NK-92 (cell line): ENCODE measurements around the gene NOS3.
"Not testable (repeated sequence)": the region's sequence is repeated elsewhere in the genome, so short reads cannot be mapped to it uniquely, and the experiment has no call there.

Experiments used
- DNase-seq: peaks from one replicate; lab custom pipeline; 2025; ENCODE audit not compliant: unreplicated experiment; lab: John Stamatoyannopoulos, UW

Gene NOS3

GRCh38 chr7:151015967-151016366, 25.1 kb downstream of the NOS3 start:
- DNase-seq, result no peak

GRCh38 chr7:151016505-151016904, 25.7 kb downstream of the NOS3 start:
- DNase-seq, result no peak

GRCh38 chr7:151016942-151017341, 26.1 kb downstream of the NOS3 start:
- DNase-seq, result no peak

DNA sequence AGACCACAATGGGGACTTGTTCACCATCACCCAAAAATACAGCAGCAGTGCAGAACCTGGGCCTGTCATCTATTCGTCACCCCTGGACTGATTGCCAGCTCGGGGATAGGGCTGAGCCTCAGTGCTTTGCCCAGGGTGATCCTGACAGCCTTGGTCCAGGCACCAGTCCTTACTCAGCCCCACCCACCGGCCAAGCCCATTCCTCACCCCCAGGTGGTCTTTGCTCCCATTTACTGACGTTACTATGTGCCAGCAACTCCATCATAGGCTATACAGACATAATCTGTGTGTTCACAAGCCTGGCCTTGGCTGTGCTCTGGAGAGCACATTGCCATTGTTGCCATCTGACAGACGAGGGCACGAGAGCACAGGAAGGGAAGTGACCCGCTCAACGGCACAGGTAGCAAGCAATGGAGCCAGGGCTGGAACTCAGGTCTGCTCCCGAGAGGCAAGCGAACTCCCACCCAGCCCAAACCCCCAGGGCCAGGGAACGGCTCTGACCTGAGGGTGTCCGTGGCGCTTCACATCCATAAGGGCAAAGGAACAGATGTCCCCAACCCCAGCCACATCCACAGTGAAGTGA, 26.6 kb downstream of the NOS3 start:
- DNase-seq, result no peak

GRCh38 chr7:151017953-151018420, 27.2 kb downstream of the NOS3 start:
- DNase-seq, result no peak

- DNase-seq, result no peak
Measured at GRCh38 chr7:151018421-151019129, 27.8 kb downstream of the NOS3 start.

DNA sequence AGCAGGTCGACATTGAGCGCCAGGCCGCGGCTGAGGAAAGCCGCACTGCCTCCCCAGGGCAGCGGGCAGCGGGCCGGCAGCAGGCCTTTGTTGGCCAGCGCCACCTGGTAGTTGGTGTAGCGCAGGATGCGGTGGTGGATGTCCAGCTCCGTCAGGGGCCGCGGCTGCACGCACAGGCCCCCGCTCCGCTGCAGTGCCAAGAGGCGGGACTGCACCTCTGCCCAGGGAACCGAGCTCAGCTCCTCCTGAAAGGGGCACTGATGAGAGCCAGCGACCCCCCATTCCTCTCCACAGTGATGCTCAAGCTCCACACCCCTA, 28.3 kb downstream of the NOS3 start:
- DNase-seq, result no peak

DNA sequence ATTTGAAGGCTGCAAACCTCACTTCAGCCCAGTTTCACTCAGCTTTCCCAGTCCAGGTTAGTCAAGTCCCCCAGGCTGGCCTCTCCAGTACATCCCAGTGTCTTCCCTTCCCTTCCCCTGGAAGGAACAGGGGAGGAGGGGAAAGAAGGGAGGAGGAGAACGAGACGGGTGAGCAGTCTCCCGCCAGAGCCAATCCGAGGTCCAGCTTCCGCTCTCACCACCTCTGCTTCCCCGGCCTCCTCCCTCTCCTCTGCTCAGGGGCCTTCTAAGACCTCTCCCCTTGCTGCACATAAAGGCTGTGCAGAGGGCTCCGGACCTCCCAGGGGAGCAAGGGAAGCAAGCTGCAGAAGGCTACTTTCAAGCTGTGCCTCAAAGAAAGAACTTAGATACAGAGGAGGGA, 29.4 kb downstream of the NOS3 start:
- no peak for DNase-seq

DNA sequence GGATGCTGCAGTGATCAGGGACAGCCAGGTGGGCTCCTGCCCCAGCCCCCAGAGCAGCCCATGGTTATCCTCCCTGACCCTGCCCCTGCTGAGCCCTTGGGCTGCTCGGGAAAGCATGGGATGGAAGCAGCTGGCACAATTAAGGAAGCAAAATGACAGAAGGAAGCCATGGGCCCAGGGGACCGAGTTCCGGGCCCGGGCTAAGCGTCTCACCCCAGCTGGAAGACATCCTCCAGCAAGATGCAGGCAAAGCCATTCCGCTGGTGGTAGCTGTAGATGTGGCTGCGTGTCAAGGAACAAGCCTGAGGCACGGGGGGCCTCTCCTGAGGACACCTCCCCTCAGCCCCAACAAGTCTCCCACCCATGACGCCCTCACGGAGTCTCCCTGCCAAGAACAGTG, 32.4 kb downstream of the NOS3 start:
- DNase-seq, result no peak

DNA sequence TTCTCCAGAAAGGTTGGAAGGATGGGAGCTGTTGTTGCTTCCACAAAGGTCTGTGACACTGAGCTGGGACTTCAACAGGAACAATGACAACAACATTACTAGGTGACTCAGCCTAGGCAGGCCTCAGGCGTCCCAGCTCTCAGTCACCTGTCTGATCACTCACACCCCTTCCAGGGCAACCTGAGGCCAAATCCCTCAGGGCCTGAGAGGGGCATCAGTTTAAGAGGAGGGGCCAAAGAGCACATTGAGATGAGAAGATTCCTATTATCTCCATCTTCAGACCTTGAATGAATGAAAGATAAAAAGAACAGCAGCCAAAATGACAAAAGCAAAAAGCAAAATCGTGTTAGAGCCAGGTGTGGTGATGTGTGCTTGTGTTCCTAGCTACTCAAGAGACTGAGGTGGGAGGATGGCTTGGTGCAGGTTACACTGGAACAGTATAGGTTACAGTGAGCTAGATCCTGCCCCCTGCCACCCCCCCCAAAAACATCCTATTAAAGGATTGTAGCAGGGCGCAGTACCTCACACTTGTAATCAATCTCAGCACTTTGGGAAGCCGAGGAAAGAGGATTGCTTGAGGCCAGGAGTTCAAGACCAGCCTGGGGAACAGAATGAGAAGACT, 33.7 kb downstream of the NOS3 start, which contains the start of gene ATG9B:
Gene ATG9B (minus strand): TSS at position 60 of the 622 bp plus-strand sequence. CDS start 71 bp downstream, outside the sequence.
- no peak for DNase-seq

GRCh38 chr7:151025924-151026671, 35.3 kb downstream of the NOS3 start:
- no peak for DNase-seq

DNA sequence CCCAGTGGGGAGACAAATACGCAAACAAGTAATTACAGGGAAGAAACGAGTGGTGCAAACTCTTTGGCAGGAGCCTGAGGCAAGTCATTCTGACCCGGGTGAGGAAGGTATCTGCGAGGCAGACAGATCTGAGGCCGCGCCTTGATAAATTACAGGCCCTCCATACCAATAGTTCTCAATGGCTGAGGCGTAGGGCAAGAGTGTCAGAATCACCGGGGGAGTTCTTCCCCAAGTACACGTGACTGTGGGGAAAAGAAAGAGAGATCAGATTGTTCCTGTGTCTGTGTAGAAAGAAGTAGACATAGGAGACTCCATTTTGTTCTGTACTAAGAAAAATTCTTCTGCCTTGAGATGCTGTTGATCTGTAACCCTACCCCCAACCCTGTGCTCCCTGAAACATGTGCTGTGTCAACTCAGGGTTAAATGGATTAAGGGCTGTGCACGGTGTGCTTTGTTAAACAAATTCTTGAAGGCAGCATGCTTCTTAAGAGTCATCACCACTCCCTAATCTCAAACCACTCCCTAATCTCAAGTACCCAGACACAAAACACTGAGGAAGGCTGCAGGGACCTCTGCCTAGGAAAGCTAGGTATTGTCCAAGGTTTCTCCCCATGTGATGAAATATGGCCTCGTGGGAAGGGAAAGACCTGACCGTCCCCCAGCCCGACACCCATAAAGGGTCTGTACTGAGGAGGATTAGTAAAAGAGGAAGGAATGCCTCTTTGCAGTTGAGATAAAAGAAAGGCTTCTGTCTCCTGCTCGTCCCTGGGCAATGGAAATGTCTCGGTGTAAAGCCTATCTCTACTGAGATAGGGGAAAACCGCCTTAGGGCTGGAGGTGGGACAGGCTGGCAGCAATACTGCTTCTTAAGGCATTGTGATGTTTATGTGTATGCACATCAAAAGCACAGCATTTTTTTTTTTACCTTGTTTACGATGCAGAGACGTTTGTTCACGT, 36.2 kb downstream of the NOS3 start:
- not testable (repeated sequence) for DNase-seq

- not testable (repeated sequence) for DNase-seq
Measured at GRCh38 chr7:151027728-151028130, 36.9 kb downstream of the NOS3 start.

DNA sequence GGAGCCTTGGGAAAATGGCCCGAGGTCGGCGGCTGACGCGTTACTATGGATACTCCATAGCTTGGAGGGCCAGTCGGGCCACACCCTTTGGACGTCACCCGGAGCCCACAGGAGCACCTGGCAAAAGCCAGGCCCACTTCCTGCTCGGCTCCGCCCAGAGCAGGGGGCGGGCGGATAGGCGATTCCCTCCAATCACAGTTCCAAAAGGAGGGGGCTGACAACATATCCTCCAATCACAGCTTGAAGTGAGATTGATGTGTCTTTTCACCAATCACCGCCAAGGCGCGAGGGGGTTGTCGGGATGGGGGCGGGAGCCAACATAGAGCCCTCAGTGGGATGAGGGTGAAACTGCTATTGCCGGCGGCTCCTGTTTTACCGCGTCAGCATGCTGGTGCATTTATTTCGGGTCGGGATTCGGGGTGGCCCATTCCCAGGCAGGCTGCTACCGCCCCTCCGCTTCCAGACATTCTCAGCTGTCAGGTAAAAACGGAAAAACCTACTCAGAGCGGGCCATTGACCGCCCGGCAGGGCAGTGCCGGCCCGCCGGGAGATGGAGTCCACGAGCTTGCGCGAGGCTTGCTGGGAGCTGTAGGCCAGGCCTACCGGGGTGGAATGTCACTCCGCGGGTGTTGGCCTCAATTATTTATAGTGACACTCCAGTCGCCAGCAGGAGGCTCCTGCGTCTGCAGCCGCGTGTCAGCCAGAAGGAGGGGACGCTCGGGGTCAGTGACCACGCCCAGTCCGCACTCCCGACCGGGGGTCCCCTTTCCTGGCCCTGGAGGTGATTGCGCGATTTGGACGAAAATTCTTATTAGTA, 37.5 kb downstream of the NOS3 start, which contains the start of gene ABCB8:
Gene ABCB8 (plus strand): TSS at position 320 of the 817 bp plus-strand sequence. CDS start 66 bp downstream, at position 386.
- DNase-seq, result peak; percentile 77

DNA sequence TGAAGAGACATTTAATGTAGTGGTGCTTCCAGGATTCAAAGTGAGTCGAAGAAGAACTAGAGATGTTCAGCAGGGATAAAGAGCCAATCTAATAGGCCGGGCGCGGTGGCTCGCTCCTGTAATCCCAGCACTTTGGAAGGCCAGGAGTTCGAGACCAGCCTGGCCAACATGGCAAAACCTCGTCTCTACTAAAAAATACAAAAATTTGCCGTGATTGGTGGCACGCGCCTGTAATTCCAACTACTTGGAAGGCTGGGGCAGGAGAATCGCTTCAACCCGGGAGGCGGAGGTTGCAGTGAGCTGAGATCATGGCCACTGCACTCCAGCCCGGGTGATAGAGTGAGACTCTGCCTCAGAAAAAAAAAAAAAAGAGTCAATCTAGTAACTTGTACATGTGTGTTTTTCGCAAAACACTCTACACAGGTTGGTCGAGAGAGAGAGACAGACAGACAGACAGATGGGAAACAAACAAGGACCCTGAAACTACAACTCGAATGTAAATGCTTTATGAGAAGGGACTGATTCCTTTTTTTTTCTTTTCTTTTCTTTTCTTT, 38.2 kb downstream of the NOS3 start:
- no peak for DNase-seq

DNA sequence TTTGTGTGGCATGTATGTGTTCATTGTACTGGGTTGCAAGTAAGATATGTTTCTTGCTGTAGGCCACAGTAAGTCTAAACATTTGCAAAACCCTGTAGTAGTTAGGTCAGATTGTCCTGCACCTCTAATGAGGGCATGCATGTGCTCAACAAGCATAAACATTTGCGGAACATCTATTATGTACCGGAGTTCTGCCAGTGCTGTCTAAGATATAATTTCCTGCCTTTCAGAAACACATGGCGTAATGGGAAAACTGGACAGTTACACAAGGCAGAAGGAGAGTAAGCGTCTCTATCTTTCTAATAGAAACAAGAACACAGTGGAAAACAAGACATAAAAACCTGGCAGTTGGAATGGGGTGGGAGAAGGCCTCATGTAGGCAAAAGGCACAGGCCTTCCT, 40.2 kb downstream of the NOS3 start:
- no peak for DNase-seq

DNA sequence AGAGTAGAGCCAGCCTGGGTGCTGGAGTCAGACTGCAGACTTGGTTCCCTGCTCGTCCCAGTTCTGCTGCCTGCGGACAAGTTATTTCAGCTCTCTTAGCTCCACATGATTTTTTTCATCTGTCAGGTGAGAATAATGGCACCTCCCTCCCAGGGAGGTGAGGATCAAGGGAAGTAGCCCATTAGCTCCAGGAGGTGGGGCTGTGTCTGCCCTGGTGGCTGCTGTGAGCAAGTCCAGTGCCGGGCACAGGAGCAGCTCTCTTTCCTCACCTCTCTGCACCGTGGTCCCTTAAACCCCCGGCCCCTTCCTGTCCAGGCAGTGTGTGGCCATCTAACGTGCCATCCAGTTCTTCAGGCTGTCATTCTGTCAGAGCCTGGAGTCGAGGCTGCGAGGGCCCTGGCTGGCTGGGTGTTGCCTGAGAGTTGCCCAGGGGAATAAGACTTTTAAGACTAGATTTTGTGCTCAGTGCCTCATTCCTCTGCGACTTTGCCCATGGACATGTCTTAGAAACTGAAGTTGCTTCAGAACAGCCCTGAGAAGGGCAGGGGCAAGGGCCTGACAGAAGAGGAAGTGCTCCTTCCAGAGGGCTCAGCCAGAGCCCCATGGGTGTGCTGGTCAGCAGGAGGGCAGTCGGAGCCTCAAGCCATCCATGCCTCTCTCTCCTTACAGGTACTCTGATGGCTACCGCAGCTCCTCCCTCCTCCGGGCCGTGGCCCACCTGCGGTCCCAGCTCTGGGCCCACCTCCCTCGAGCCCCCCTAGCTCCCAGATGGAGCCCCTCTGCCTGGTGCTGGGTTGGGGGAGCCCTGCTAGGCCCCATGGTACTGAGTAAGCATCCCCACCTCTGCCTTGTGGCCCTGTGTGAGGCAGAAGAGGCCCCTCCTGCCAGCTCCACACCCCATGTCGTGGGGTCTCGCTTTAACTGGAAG, 42.4 kb downstream of the NOS3 start:
- no peak for DNase-seq

DNA sequence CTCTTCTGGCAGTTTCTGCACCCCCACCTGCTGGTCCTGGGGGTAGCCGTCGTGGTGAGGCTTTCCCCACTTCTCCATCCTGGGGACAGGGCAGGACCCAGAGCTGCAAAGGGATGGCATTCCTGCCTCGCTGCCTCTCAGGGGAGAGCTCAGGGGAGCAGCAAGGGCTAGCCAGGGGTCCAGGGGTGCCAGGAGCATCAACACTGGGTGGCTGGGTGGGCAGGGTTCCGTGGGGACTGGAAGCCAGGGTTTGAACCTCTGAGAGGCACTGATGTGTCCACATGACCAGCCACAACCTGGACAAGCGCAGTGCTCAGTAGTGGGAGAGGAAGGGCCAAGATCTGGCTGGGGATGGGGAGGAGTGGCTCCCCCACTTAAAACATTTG, 43.0 kb downstream of the NOS3 start:
- no peak for DNase-seq
